Mammary epithelial cell (primary cell): Measurements from ENCODE around the gene DNAJA3.

Experiments used
- EZH2 ChIP-seq: IDR thresholded peaks from 2 replicates; pipeline ENCODE4 v1.6.1; 2012; ENCODE audit warnings: low read length, inconsistent platforms, borderline replicate concordance
- TF ChIP-seq, protein P1 (sequence below), 2 donors: IDR thresholded peaks in 1 of 2; conservative IDR thresholded peaks in 1 of 2; 2 replicates each; pipeline ENCODE4 v1.5.1; 2011 to 2012; ENCODE audit warnings: inconsistent platforms in 2 of 2, low read length in 2 of 2, mild to moderate bottlenecking in 2 of 2, control low read depth in 1 of 2, low read depth in 1 of 2; ENCODE audit not compliant: insufficient read depth in 1 of 2; ENCODE audit errors: extremely low read depth in 1 of 2

- TF ChIP-seq, protein P1, sequence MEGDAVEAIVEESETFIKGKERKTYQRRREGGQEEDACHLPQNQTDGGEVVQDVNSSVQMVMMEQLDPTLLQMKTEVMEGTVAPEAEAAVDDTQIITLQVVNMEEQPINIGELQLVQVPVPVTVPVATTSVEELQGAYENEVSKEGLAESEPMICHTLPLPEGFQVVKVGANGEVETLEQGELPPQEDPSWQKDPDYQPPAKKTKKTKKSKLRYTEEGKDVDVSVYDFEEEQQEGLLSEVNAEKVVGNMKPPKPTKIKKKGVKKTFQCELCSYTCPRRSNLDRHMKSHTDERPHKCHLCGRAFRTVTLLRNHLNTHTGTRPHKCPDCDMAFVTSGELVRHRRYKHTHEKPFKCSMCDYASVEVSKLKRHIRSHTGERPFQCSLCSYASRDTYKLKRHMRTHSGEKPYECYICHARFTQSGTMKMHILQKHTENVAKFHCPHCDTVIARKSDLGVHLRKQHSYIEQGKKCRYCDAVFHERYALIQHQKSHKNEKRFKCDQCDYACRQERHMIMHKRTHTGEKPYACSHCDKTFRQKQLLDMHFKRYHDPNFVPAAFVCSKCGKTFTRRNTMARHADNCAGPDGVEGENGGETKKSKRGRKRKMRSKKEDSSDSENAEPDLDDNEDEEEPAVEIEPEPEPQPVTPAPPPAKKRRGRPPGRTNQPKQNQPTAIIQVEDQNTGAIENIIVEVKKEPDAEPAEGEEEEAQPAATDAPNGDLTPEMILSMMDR (conservative IDR thresholded peaks at IDR 0.05 in 1 of 2, IDR thresholded peaks at IDR 0.05 in 1 of 2; ENCODE audit: extremely low read depth in 1 of 2, insufficient read depth in 1 of 2, low read depth in 1 of 2, low read length in 2 of 2), result no peak
- TF ChIP-seq EZH2, result no peak
Measured at GRCh38 chr16:4463522-4464163, 38.0 kb downstream of the DNAJA3 start.
